Stimulated activated effector memory CD8-positive, alpha-beta T cell treated with anti-CD3 and anti-CD28 coated beads, Interleukin-12 subunit alpha, Interleukin-12 subunit beta, amount 100 ng/mL, for 72 hours (primary cell): ENCODE results near the gene RNF39.
"Not testable (repeated sequence)": the region's sequence is repeated elsewhere in the genome, so short reads cannot be mapped to it uniquely, and the experiment has no call there.

Experiments
- ATAC-seq: fragments of 150-1000 bp; cut with Tn5 transposase; 2 replicates; pipeline ENCODE4 v1.10.0; 2021
- DNase-seq, 2 donors: peaks; one replicate each; pipeline ENCODE4 v3.0.0; 2021 to 2022; ENCODE audit warnings: low spot score in 2 of 2
- H3K27ac Mint-ChIP-seq: one replicate; pipeline ENCODE4 v1.8.0; 2022; ENCODE audit warnings: mild to moderate bottlenecking, mixed read lengths
- H3K36me3 Mint-ChIP-seq: one replicate; pipeline ENCODE4 v1.8.0; 2022; ENCODE audit warnings: mild to moderate bottlenecking, mixed read lengths
- H3K4me1 Mint-ChIP-seq: one replicate; pipeline ENCODE4 v1.8.0; 2022; ENCODE audit warnings: mixed read lengths
- H3K4me3 Mint-ChIP-seq: one replicate; pipeline ENCODE4 v1.8.0; 2022; ENCODE audit warnings: mild to moderate bottlenecking, mixed read lengths
- H3K9me3 Mint-ChIP-seq: one replicate; pipeline ENCODE4 v1.8.0; 2022; ENCODE audit warnings: mixed read lengths

The RNF39 gene

GRCh38 chr6:30047220-30047619 is 28.3 kb downstream of the RNF39 start:
- Mint-ChIP-seq H3K36me3 (no peaks in the 10 kb centered on the region), H3K4me1 (peaks cover 13% of the 10 kb centered on the region), H3K4me3 (no peak overlapping the region), H3K9me3 (no peaks in the 10 kb centered on the region), H3K27ac (no peak overlapping the region)
- DNase-seq (no peak), ATAC-seq (no peak)

DNA sequence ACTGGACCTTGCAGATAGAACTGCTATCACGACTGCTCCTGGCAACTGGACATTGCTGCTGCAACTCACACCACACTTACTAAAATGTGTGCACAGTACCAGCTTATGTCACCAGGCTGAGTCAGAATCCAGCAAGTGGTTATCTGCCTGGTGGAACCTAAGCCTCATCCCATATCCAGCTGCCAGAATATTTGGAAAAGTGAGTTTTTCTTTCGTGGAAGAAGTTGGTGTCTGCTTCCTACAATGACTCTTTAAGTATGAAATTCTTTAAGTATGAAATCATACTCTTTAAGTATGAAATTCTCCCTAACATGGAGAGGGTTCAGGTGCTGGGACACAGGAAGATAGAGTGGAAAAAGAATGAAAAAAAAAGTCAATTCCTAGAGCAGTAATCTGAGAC is 30.9 kb downstream of the RNF39 start:
- H3K27ac Mint-ChIP-seq = no peak overlapping the region
- no peak overlapping the region for H3K4me3 Mint-ChIP-seq
- DNase-seq (no peak), ATAC-seq (no peak)
- H3K4me1 Mint-ChIP-seq = peaks cover 16% of the 10 kb centered on the region
- no peaks in the 10 kb centered on the region for H3K9me3 Mint-ChIP-seq
- no peaks in the 10 kb centered on the region for H3K36me3 Mint-ChIP-seq

DNA sequence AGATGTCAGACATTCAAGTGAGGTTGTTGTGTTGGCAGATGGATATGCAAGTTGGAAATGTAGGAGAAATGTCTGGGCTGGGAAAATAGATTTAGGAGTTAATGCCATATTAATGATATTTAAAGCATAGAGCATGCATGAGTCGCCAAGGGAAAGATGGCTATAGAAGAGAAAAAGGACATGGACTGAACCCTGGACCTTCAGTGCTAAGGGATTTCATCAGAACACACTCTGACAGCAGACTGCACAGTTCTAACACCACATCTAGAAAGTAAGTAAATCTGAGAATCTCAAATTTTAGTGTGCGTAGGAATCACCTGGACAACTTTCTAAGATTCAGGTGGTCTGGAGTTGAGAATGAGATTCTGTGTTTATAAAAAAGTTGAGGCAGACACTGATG is 31.8 kb downstream of the RNF39 start:
- Mint-ChIP-seq H3K36me3 (no peaks in the 10 kb centered on the region), H3K4me1 (peaks cover 16% of the 10 kb centered on the region), H3K4me3 (no peak overlapping the region), H3K27ac (peak overlapping the region; percentile 35), H3K9me3 (no peaks in the 10 kb centered on the region)
- DNase-seq (no peak), ATAC-seq (no peak)

- H3K9me3 Mint-ChIP-seq = no peaks in the 10 kb centered on the region
- DNase-seq (no peak), ATAC-seq (no peak)
- peaks cover 16% of the 10 kb centered on the region for H3K4me1 Mint-ChIP-seq
- H3K4me3 Mint-ChIP-seq = no peak overlapping the region
- H3K36me3 Mint-ChIP-seq = no peaks in the 10 kb centered on the region
- peak overlapping the region; percentile 35 for H3K27ac Mint-ChIP-seq
Measured at GRCh38 chr6:30042914-30043313, 32.7 kb downstream of the RNF39 start.

DNA sequence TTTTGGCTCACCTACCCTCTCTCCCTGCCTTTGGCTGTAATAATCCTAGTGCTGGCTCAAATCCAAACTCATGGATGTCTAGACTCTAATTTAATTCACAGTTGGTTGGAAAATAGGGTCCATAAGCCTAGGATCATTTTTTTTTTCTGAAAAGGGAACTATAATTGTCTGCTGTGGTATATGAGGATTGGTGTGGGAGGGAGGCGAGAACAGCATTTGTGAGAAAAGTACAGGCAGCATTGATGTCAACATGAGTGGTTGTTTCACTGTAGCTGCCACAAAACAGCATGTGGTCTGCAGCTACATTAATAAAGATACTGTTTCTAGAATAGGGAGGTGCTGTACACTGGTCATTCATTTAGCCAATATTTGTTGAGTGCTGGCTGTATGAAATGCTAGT is 33.1 kb downstream of the RNF39 start:
- peak overlapping the region; percentile 35 for H3K27ac Mint-ChIP-seq
- H3K9me3 Mint-ChIP-seq = no peaks in the 10 kb centered on the region
- ATAC-seq = peak; percentile 78

DNA sequence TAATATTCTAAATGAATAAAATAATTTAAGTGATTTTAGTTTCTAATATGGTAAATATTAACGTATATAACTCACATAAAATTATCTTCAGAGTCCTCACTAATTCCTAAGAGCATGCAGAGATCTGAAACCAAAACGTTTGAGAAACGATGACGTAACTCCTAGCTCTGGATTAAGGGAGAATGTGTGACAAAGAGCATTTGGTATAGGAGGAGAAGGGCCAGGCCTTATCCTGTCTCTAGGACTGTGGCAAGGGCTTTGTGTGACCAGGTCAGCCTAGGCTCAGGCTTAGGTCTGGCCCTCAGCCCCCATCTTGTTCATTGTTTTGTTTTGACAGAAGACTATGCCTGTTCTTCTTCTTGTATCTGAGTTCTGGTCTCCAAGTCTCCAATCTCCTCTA is 33.7 kb downstream of the RNF39 start:
- no peak overlapping the region for H3K4me3 Mint-ChIP-seq
- peaks cover 16% of the 10 kb centered on the region for H3K4me1 Mint-ChIP-seq
- ATAC-seq (no peak), DNase-seq (no peak)
- no peaks in the 10 kb centered on the region for H3K36me3 Mint-ChIP-seq
- H3K9me3 Mint-ChIP-seq = no peaks in the 10 kb centered on the region
- H3K27ac Mint-ChIP-seq = no peak overlapping the region

More for the DNA sequence above, 33.1 kb downstream of the RNF39 start:
- H3K4me1 Mint-ChIP-seq = peaks cover 16% of the 10 kb centered on the region
- DNase-seq = no peak
- no peaks in the 10 kb centered on the region for H3K36me3 Mint-ChIP-seq
- H3K4me3 Mint-ChIP-seq = no peak overlapping the region

DNA sequence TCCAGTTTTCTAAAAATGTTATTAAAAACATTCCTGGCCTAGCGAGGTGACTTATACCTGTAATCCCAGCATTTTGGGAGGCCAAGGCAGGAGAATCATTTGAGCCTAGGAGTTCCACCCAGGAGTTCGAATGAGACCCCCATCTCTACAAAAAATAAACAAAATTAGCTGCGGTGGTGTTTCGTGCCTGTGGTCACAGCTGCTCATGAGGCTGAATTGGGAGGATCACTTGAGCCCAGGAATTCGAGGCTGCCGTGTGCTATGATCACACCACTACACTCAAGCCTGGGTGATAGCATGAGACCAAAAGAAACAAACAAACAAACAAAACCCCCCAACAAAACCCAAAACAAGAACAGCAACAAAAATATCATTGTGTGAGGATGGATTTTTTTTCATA is 34.3 kb downstream of the RNF39 start:
- no peaks in the 10 kb centered on the region for H3K36me3 Mint-ChIP-seq
- ATAC-seq (no peak), DNase-seq (no peak)
- no peak overlapping the region for H3K4me3 Mint-ChIP-seq
- no peaks in the 10 kb centered on the region for H3K9me3 Mint-ChIP-seq
- H3K27ac Mint-ChIP-seq = no peak overlapping the region
- H3K4me1 Mint-ChIP-seq = peaks cover 16% of the 10 kb centered on the region

- peak; percentile 37 for ATAC-seq
- no peaks in the 10 kb centered on the region for H3K9me3 Mint-ChIP-seq
- no peak overlapping the region for H3K4me3 Mint-ChIP-seq
- H3K4me1 Mint-ChIP-seq = peaks cover 3% of the 10 kb centered on the region
- peaks cover 8% of the 10 kb centered on the region for H3K36me3 Mint-ChIP-seq
- no peak overlapping the region for H3K27ac Mint-ChIP-seq
- DNase-seq = no peak
Measured at GRCh38 chr6:30037182-30037788, 38.3 kb downstream of the RNF39 start.

GRCh38 chr6:30035784-30036183 is 39.8 kb downstream of the RNF39 start:
- Mint-ChIP-seq H3K27ac (no peak overlapping the region), H3K4me1 (no peaks in the 10 kb centered on the region), H3K9me3 (no peaks in the 10 kb centered on the region), H3K36me3 (peaks cover 8% of the 10 kb centered on the region), H3K4me3 (no peak overlapping the region)
- no peak for ATAC-seq
- no peak for DNase-seq

DNA sequence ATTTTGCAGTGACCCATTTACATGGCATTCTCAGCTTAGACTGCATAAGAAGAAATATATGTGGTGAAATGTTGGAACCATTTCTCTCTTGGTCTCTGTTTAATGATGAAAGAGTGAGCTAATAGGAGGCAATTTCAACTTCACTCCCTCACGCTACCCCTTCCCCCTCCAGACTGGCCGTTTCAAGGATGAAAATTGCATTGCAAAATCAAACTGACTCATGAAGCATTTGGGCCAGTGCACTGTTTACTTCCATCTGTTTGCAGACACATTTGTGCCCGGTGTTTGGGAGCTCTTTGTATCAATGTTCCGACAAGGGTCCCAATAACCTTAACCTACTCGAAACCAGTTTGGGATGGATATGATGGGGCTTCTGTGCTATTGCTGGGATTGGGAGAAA is 42.1 kb downstream of the RNF39 start:
- H3K4me1 Mint-ChIP-seq, H3K36me3 Mint-ChIP-seq, H3K4me3 Mint-ChIP-seq, ATAC-seq, DNase-seq, H3K9me3 Mint-ChIP-seq, H3K27ac Mint-ChIP-seq: not testable (repeated sequence)

GRCh38 chr6:30031381-30031780 is 44.2 kb downstream of the RNF39 start:
- no peak for DNase-seq
- no peak overlapping the region for H3K4me3 Mint-ChIP-seq
- ATAC-seq = no peak
- H3K36me3 Mint-ChIP-seq = peaks cover 8% of the 10 kb centered on the region
- no peaks in the 10 kb centered on the region for H3K9me3 Mint-ChIP-seq
- no peak overlapping the region for H3K27ac Mint-ChIP-seq
- H3K4me1 Mint-ChIP-seq = no peaks in the 10 kb centered on the region

DNA sequence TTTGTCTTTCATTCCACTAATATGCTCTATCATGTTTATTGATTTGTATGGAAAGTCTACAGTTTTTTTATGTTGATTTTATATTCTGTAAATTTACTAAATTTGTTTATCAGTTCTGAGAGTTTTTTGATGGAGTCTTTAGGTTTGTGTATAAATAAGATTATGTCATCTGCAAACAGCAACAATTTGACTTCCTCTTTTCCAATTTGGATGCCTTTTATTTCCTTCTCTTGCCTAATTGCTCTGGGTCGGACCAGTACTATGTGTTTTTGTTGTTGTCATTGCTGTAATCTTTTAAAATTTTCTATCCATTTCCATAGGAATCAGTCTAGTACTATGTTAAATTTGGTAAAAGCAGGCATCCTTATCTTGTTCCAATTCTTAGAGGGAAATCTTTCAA is 46.0 kb downstream of the RNF39 start:
- Mint-ChIP-seq H3K36me3 (no peaks in the 10 kb centered on the region), H3K27ac (no peak overlapping the region), H3K4me1 (no peaks in the 10 kb centered on the region), H3K9me3 (no peaks in the 10 kb centered on the region), H3K4me3 (no peak overlapping the region)
- DNase-seq = no peak
- ATAC-seq = no peak

- ATAC-seq (no peak), DNase-seq (no peak)
- Mint-ChIP-seq H3K9me3 (no peaks in the 10 kb centered on the region), H3K36me3 (no peaks in the 10 kb centered on the region), H3K27ac (no peak overlapping the region), H3K4me3 (no peak overlapping the region), H3K4me1 (no peaks in the 10 kb centered on the region)
Measured at GRCh38 chr6:30025186-30025585, 50.4 kb downstream of the RNF39 start.

DNA sequence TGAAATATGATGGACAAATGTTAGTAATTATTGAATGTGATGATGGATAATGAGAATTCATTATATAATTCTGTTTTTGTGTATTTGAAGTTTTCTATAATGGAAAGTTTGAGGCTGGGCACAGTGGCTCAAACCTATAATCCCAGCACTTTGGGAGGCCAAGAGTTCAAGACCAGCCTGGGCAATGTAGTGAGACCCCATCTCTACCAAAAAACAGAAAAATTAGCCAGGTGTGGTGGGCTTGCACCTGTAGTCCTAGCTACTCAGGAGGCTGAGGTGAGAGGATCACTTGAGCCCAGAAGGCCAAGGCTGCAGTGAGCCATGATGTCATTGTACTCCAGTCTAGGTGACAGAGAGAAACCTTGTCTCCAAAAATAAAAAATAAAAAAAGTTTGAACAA is 52.9 kb downstream of the RNF39 start:
- H3K27ac Mint-ChIP-seq = not testable (repeated sequence)

GRCh38 chr6:30022189-30022588 is 53.4 kb downstream of the RNF39 start:
- Mint-ChIP-seq H3K9me3 (no peaks in the 10 kb centered on the region), H3K36me3 (no peaks in the 10 kb centered on the region), H3K4me3 (no peak overlapping the region), H3K27ac (no peak overlapping the region), H3K4me1 (no peaks in the 10 kb centered on the region)
- ATAC-seq (no peak), DNase-seq (no peak)

More for the DNA sequence above, 52.9 kb downstream of the RNF39 start:
- not testable (repeated sequence) for H3K4me3 Mint-ChIP-seq, H3K4me1 Mint-ChIP-seq, ATAC-seq, H3K36me3 Mint-ChIP-seq, DNase-seq, H3K9me3 Mint-ChIP-seq

- DNase-seq = no peak
- H3K4me3 Mint-ChIP-seq = no peak overlapping the region
- H3K27ac Mint-ChIP-seq = no peak overlapping the region
- no peak for ATAC-seq
- H3K4me1 Mint-ChIP-seq = no peaks in the 10 kb centered on the region
- H3K9me3 Mint-ChIP-seq = no peaks in the 10 kb centered on the region
- no peaks in the 10 kb centered on the region for H3K36me3 Mint-ChIP-seq
Measured at GRCh38 chr6:30020626-30021025, 54.9 kb downstream of the RNF39 start.
